Stimulated activated CD8-positive, alpha-beta memory T cell treated with anti-CD3 and anti-CD28 coated beads, Interleukin-7, amount 100 ng/mL, for 24 hours (primary cell): ENCODE data around the gene NFASC.

Experiments used
- DNase-seq: peaks from one replicate; pipeline ENCODE4 v3.0.0-alpha.2; 2020; ENCODE audit warnings: low read depth

Gene NFASC

DNA sequence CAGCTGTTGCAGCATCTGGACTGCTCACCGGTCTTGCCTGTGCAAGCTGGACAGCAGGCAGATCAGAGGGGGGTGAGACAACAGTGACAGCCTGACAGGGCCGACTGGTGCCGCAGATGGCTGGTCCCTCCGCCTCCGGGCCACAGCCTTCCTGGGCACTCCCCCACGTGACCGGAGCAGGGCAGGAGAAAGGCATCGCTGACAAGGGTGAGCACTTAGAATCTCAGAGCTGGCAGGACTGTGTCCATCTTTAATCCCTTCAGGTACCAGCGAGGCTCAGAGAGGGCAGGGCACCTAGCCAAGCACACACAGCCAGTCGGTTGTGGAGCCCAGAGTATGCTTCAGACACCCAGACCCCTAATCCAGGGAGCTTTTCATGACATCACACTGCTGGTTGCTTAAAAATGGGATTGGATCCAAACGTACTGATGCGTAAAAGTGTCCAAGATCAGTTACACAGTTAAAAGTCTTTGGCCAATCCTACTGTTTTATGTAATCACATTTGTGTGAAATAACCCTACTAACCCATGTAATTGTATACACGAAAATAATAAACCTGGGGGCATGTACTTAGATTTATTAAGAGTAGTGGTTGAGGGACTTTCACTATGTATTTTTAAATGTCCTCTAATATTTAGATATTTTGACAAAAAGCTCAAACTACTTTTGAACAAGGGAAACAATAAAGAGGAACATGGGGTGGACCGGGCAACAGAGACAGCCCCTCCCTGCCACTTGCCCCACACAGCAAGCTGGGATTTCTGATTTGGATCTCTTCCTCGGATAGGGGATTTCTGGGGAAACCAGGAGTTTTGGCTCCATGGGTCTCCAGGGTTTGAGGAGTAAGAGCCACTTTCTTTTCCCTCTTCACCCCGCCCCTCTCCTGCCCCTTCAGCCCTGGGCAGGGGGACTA, 171.6 kb downstream of the NFASC start:
- no peak for DNase-seq

DNA sequence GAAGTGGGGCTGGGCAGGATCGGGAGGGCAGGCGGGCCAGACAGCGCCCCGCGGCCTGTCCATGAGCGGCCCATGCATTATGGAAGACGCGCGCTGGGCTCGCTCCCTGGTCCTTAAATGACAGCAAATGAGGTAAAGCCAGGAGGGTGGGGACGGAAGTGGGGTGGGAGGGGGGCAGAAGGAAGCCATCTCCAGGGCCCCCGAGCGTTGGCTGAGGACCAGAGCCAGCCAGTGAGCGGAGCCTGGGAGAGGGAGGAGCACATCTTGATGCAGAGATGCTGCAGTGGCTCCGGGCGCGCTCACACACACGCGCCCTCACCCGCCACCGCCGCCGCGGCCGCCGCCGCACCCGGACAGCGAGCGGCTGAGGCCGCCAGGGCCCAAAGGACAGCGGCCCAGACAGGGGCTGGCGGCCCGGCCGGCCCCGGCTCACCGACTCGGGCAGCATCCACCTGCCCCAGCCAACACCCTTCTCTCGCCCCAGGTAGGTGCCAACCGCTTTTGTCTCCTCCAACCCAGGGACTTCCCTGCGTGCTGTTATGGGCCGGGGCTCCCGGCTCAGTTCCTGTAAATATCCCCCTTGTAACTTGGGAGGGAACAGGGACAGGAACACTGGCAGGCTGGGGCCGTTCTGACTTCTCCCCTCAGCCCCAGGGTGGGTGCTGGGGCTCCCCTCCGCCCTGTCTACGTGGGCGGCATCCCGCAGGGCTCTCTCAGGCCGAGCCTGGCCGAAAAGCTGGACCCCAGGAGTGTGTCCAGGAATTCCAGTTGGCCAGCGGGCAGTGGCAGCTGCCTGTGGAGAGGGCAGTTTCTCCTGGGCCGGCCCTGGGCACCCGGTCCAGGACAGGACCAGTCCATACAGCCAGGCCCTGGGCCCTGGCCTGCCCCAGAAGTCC, 172.5 kb downstream of the NFASC start, which contains the start of gene CNTN2:
TSS of gene CNTN2 (plus strand) at position 302 of the 896 bp plus-strand sequence. CDS start 9,974 bp downstream, outside the sequence.
- no peak for DNase-seq

DNA sequence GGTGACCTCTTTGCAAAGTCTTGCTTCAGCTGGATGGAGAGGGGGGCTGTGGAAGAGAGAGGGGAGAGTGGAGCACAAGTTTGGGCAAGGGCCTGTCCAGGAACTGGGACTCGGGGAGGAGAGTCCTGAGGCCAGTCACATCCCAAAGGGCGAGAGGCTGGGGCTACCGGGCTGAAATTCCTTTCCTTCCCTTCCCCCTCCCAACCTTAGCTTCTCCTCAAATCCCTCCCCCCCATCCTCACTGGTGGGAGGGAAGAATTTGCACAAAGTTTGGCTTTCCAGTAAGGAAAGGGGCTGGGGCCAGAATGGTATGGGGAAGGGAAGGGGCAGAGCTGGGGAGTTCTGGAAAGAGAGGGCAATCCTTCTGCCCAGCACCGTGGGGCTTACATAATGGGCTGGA, 173.2 kb downstream of the NFASC start:
- DNase-seq: no peak

DNA sequence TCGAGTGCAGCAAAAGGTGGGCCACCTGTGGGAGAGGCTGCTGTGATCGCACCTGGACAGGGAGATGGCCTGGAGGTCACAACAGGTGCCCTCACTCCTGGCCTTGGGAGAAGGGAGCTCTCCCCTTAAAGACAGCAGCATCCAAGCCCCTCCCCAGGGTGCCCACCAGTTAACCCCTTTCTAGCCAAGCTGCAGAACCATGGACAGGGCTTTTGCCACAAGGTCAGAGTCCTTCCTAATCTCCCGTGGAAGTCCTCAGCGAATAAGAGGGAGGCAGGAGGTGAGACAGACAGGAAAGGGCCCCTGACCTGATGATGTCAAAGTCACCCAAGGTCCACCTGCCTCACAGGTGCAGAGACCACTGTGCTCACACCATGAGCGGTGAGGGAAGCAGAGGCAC, 174.1 kb downstream of the NFASC start:
- DNase-seq: no peak

- DNase-seq: no peak
Observed at GRCh38 chr1:205045146-205045545, 174.5 kb downstream of the NFASC start.

DNA sequence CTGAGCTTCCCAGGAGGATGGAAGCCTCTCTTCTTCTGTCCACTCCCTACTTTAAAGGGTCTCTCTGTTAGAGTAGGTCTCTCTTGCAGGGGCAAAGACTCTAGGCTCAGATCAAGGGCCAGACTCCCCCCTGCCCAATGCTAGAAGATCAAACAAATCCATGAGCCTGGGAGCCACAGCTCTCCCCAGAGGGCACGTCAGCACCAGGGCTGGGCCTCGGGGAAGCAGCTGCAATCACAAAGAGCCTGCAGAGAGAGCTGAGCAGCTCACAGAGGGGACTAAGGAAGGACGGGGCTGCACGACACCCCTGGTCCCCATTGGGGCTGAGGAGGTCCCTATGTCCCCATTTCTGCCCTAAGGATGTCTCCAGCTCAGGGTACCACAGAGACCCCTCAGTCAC, 176.2 kb downstream of the NFASC start:
- DNase-seq: no peak

- no peak for DNase-seq
Observed at GRCh38 chr1:205047764-205048231, 177.1 kb downstream of the NFASC start.

- DNase-seq: no peak
Observed at GRCh38 chr1:205048382-205048781, 177.7 kb downstream of the NFASC start.

DNA sequence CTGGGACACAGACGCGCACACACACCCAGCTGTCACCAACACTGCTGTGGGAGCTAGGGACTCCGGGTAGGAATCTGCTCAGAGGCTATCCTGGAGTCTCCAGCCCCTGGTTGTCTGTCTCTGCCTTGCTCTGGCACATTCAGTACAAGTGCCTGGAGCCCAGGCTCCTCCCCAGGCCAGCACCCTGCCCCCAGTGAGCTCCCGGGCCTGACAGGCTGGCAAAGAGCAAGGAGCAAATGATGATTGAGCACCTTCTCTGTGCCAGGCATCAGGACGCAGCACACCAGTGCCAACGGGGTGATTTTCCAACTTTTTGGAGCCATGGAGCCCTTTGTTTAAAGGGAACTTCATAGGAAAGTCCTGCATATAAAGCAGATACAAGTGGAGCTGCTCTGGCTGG, 178.8 kb downstream of the NFASC start:
- DNase-seq: no peak

DNA sequence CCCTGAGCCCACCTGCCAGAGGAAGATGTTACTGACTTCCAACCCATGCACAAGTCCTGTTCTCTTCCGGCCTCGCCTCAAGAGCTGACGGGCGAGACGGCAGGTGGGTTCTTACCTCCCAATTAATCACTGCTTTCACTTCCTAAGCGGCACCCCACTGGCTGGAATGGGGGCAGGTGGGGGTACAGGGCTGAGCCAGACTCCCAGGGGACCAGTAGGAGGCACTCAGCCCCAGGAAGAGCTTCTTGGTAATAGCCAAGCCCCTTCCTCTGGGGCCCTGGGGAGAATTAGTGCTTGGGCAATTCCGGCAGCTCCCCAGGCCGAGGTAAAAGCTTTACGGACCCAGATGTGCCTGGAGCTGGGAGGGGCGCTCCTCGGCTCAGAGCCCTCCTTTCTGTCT, 182.0 kb downstream of the NFASC start:
- no peak for DNase-seq

GRCh38 chr1:205053296-205053695, 182.6 kb downstream of the NFASC start:
- DNase-seq: no peak

DNA sequence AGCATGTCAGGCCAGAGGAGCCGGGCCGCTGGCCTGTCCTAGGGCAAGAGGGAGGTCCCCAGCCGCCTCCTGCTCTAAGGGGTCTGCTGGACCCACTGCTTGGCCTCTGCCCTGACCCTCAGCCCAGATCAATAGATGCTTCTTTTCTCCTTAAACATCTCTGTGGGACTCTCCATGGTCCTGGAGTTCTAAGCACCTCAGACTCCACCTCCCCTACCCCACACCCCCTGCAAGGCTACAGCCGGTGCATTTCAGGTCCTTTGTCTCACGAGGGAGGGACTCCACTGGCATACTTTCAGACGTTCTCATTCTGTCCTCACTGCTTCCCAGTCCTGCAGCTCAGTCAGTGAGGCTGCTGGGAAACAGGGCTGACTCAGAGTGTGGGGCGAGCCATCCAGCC, 183.4 kb downstream of the NFASC start:
- no peak for DNase-seq

- DNase-seq: no peak
Observed at GRCh38 chr1:205056188-205056611, 185.5 kb downstream of the NFASC start.

GRCh38 chr1:205056956-205057568, 186.4 kb downstream of the NFASC start:
- no peak for DNase-seq

- no peak for DNase-seq
Observed at GRCh38 chr1:205057808-205058575, 187.3 kb downstream of the NFASC start.

DNA sequence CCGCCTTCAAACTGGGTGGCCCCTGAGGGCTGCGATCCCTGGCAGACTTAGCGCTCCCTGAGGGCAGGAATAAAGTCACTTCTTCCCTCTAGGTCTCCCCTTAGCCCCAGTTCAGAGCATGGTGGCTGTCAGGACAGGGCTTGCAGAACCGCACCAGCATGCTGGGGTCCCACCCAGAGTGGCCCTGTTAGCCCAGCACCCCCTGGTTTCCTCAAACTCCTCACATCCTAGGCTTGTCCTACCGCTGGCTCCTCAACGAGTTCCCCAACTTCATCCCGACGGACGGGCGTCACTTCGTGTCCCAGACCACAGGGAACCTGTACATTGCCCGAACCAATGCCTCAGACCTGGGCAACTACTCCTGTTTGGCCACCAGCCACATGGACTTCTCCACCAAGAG, 188.2 kb downstream of the NFASC start:
- DNase-seq: no peak

GRCh38 chr1:205059660-205060059, 189.0 kb downstream of the NFASC start:
- DNase-seq: no peak

- DNase-seq: no peak
Observed at GRCh38 chr1:205060746-205061145, 190.1 kb downstream of the NFASC start.

GRCh38 chr1:205061227-205061626, 190.6 kb downstream of the NFASC start:
- no peak for DNase-seq

GRCh38 chr1:205061665-205062069, 191.0 kb downstream of the NFASC start:
- peak; percentile 54 for DNase-seq

- no peak for DNase-seq
Observed at GRCh38 chr1:205062319-205062718, 191.7 kb downstream of the NFASC start.
